CD4-positive, alpha-beta T cell treated with Interleukin-21 for 1 hour (primary cell): ENCODE results near the gene TMEM88.

Source experiments
- DNase-seq: peaks from one replicate; pipeline ENCODE4 v3.0.0-alpha.2; 2020

Gene TMEM88

DNA sequence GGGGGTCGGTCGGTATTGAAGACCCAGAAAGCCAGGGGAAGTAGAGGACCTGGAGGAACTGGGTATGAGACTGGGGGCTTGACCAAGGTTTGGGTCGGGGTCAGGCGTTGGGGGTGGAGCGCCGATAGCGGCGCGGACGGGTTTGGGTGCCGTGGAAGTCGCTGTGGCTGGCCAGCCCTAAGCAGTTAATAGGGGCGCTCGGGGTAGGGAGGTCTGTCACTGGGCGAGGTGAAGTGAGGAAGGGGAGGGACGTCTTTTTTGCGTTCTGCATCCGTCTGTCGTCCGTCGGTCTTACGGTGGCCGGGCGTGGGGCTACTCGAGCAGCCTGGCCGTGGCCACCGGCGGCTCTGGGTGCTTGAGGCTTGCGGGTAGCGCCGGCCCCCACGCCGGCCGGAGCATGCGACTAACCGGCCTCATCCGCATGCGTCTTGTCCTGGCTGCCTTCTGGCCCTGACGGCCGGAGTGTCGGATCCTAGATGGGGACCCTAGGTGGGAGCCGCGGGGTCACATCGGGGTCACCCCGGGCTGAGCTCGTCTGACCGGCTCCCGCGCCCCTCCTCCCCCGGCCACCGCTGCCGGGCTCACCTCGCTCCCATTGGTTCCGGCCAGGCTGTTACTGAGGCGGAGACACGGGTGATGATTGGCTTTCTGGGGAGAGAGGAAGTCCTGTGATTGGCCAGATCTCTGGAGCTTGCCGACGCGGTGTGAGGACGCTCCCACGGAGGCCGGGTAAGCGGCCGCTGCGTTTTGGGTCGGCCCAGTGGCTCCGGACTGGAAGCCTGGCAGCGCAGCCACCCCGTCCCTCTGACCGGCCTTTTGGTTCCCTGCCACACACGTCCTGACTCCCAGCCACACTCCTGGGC is 10.3 kb upstream of the TMEM88 start:
- DNase-seq, result peak; percentile 93

DNA sequence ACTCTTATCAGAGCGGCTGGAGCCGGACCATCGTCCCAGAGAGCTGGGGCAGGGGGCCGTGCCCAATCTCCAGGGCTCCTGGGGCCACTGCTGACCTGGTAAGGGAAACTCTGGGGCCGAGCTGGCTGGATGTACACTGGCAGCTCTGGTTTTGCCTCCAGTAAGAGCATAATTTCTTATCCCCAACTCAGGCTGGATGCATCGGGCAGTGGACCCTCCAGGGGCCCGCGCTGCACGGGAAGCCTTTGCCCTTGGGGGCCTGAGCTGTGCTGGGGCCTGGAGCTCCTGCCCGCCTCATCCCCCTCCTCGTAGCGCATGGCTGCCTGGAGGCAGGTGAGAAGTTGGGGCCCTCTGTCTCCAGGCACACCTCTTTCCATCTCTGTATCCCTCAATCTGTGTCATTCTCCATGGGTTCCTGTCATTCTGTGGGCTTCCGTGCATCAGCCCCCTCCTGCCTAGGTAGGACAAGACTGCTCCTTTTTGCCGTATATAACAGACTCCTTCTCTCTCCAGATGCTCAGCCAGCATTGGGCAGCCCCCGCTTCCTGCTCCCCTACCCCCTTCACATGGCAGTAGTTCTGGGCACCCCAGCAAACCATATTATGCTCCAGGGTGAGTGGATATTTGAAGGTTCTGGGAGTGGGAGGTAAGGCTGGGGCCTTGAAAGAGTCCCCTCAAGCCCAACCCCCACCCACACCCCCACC is 9.4 kb upstream of the TMEM88 start:
- DNase-seq, result peak; percentile 17

DNA sequence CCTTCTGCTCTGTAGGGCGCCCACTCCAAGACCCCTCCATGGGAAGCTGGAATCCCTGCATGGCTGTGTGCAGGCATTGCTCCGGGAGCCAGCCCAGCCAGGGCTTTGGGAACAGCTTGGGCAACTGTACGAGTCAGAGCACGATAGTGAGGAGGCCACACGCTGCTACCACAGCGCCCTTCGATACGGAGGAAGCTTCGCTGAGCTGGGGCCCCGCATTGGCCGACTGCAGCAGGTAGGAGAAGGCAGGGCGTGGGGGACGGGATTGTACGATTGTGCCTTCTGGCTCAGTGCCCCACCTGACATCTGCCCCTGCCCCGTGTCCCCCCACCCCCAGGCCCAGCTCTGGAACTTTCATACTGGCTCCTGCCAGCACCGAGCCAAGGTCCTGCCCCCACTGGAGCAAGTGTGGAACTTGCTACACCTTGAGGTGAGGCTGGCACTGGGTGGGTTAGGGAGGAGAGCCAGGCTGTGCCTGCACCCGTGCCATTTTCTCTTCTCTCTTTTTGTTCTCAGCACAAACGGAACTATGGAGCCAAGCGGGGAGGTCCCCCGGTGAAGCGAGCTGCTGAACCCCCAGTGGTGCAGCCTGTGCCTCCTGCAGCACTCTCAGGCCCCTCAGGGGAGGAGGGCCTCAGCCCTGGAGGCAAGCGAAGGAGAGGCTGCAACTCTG is 8.7 kb upstream of the TMEM88 start:
- peak; percentile 10 for DNase-seq

DNA sequence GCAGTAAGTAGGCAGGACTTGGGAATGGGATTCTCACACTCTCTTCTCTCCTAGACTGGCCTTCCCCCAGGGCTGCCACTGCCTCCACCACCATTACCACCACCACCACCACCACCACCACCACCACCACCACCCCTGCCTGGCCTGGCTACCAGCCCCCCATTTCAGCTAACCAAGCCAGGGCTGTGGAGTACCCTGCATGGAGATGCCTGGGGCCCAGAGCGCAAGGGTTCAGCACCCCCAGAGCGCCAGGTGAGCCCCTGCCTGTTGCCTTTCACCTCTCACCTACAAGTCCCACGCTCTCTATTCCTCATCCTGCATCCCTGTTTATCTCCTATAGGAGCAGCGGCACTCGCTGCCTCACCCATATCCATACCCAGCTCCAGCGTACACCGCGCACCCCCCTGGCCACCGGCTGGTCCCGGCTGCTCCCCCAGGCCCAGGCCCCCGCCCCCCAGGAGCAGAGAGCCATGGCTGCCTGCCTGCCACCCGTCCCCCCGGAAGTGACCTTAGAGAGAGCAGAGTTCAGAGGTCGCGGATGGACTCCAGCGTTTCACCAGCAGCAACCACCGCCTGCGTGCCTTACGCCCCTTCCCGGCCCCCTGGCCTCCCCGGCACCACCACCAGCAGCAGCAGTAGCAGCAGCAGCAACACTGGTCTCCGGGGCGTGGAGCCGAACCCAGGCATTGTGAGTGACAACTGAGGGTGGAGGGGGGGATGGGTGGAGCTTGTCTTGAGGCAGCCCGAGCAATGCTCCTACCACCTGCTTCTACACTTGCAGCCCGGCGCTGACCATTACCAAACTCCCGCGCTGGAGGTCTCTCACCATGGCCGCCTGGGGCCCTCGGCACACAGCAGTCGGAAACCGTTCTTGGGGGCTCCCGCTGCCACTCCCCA is 7.9 kb upstream of the TMEM88 start:
- peak; percentile 25 for DNase-seq

DNA sequence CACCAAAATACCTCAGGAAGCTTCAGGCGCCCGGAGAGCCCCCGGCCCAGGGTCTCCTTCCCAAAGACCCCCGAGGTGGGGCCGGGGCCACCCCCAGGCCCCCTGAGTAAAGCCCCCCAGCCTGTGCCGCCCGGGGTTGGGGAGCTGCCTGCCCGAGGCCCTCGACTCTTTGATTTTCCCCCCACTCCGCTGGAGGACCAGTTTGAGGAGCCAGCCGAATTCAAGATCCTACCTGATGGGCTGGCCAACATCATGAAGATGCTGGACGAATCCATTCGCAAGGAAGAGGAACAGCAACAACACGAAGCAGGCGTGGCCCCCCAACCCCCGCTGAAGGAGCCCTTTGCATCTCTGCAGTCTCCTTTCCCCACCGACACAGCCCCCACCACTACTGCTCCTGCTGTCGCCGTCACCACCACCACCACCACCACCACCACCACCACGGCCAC is 6.7 kb upstream of the TMEM88 start:
- no peak for DNase-seq

DNA sequence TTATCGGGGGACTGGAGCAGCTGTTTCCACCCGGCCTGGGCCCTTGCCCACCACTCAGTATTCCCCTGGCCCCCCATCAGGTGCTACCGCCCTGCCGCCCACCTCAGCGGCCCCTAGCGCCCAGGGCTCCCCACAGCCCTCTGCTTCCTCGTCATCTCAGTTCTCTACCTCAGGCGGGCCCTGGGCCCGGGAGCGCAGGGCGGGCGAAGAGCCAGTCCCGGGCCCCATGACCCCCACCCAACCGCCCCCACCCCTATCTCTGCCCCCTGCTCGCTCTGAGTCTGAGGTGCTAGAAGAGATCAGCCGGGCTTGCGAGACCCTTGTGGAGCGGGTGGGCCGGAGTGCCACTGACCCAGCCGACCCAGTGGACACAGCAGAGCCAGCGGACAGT is 6.1 kb upstream of the TMEM88 start:
- DNase-seq, result no peak

DNA sequence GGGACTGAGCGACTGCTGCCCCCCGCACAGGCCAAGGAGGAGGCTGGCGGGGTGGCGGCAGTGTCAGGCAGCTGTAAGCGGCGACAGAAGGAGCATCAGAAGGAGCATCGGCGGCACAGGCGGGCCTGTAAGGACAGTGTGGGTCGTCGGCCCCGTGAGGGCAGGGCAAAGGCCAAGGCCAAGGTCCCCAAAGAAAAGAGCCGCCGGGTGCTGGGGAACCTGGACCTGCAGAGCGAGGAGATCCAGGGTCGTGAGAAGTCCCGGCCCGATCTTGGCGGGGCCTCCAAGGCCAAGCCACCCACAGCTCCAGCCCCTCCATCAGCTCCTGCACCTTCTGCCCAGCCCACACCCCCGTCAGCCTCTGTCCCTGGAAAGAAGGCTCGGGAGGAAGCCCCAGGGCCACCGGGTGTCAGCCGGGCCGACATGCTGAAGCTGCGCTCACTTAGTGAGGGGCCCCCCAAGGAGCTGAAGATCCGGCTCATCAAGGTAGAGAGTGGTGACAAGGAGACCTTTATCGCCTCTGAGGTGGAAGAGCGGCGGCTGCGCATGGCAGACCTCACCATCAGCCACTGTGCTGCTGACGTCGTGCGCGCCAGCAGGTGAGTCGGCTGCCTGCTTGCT is 5.6 kb upstream of the TMEM88 start:
- no peak for DNase-seq

DNA sequence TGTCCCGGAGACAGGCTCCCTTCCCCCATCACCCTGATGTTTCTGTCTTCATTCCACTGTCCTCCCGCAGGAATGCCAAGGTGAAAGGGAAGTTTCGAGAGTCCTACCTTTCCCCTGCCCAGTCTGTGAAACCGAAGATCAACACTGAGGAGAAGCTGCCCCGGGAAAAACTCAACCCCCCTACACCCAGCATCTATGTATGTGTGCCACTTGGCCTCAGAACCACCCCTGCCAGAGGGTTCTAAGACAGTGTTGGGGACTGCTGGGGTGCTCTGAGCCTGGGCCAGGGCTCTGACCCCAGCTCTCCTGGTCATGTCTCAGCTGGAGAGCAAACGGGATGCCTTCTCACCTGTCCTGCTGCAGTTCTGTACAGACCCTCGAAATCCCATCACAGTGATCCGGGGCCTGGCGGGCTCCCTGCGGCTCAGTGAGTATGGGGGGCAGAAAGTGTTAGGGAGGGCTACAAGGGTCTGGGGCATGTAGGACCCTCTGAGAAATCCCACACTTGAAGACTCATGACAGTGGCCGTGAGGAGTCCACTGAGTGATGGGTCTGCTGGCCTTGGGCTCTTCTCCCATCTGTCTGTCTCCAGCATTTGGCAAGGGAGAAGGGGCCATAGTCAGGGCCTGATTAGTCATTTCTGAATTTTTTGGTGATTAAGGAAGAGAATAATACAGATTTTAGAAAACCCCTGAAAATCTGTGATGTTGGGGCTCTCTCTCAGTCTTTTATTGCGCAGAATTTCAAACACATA is 4.9 kb upstream of the TMEM88 start:
- peak; percentile 20 for DNase-seq

DNA sequence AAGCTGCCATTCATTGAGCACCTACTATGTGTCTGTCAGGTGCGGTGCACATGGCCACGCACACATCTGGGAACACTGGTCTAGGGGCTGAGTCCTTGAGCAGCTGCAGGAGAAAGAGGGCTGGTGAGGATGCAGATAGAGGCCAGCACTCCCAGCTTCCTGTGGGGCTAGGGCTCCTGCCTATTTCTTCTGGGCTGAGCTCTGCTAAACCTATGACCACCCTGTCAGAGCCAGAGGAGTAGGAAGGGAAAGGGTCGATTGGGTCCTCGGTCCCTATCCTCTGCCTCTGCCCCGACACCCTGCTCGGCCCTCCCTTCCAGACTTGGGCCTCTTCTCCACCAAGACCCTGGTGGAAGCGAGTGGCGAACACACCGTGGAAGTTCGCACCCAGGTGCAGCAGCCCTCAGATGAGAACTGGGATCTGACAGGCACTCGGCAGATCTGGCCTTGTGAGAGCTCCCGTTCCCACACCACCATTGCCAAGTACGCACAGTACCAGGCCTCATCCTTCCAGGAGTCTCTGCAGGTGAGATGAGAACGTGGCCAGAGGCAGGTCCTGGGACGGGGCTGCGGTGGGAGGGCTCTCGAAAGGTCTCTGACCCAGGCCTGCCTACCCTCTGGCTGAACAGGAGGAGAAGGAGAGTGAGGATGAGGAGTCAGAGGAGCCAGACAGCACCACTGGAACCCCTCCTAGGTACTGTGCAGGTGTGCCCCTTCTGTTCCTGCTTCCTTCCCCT is 4.0 kb upstream of the TMEM88 start:
- no peak for DNase-seq

DNA sequence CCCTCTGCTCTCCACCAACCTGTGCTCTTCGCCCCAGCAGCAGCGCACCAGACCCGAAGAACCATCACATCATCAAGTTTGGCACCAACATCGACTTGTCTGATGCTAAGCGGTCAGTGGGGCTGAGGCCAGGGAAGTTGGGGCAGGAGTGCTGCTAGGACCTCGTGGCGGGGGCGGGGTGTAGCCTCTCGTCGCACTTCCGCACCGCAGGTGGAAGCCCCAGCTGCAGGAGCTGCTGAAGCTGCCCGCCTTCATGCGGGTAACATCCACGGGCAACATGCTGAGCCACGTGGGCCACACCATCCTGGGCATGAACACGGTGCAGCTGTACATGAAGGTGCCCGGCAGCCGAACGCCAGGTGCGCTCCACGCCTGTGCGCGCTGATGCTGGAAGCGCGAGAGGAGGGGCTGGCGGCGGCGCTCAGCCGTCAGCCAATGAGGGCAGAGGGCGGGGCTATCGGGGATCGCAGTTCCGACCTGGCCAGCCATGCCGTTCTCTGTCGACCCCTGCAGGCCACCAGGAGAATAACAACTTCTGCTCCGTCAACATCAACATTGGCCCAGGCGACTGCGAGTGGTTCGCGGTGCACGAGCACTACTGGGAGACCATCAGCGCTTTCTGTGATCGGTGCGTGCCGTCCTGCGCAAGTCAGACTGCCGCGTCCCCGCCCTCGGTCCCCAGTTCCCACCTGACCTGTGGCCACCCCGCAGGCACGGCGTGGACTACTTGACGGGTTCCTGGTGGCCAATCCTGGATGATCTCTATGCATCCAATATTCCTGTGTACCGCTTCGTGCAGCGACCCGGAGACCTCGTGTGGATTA is 3.2 kb upstream of the TMEM88 start:
- peak; percentile 94 for DNase-seq

DNA sequence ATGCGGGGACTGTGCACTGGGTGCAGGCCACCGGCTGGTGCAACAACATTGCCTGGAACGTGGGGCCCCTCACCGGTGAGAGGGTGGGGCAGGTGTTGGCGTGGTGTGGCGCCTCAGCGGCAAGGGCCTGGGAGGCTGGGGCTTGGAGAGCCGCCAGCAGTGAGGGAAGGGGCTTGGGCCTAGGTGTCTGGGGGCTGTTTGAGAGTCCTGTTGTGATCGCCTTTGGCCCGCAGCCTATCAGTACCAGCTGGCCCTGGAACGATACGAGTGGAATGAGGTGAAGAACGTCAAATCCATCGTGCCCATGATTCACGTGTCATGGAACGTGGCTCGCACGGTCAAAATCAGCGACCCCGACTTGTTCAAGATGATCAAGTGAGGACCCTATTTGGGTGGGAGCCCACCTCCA is 2.6 kb upstream of the TMEM88 start:
- no peak for DNase-seq

DNA sequence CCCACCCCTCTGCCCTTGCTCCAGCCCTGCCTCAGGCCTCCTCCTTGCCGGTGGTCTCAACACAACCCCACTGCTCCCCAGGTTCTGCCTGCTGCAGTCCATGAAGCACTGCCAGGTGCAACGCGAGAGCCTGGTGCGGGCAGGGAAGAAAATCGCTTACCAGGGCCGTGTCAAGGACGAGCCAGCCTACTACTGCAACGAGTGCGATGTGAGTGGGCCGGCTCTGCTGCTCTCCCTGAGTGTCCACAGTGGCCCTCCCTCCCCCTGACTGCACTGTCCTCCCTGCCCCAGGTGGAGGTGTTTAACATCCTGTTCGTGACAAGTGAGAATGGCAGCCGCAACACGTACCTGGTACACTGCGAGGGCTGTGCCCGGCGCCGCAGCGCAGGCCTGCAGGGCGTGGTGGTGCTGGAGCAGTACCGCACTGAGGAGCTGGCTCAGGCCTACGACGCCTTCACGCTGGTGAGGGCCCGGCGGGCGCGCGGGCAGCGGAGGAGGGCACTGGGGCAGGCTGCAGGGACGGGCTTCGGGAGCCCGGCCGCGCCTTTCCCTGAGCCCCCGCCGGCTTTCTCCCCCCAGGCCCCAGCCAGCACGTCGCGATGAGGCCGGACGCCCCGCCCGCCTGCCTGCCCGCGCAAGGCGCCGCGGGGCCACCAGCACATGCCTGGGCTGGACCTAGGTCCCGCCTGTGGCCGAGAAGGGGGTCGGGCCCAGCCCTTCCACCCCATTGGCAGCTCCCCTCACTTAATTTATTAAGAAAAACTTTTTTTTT is 1.8 kb upstream of the TMEM88 start:
- DNase-seq, result peak; percentile 29

DNA sequence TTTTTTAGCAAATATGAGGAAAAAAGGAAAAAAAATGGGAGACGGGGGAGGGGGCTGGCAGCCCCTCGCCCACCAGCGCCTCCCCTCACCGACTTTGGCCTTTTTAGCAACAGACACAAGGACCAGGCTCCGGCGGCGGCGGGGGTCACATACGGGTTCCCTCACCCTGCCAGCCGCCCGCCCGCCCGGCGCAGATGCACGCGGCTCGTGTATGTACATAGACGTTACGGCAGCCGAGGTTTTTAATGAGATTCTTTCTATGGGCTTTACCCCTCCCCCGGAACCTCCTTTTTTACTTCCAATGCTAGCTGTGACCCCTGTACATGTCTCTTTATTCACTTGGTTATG is 1.2 kb upstream of the TMEM88 start:
- DNase-seq, result peak; percentile 20

DNA sequence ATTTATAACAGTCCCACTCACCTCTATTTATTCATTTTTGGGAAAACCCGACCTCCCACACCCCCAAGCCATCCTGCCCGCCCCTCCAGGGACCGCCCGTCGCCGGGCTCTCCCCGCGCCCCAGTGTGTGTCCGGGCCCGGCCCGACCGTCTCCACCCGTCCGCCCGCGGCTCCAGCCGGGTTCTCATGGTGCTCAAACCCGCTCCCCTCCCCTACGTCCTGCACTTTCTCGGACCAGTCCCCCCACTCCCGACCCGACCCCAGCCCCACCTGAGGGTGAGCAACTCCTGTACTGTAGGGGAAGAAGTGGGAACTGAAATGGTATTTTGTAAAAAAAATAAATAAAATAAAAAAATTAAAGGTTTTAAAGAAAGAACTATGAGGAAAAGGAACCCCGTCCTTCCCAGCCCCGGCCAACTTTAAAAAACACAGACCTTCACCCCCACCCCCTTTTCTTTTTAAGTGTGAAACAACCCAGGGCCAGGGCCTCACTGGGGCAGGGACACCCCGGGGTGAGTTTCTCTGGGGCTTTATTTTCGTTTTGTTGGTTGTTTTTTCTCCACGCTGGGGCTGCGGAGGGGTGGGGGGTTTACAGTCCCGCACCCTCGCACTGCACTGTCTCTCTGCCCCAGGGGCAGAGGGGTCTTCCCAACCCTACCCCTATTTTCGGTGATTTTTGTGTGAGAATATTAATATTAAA is 638 bp upstream of the TMEM88 start:
- peak; percentile 12 for DNase-seq

DNA sequence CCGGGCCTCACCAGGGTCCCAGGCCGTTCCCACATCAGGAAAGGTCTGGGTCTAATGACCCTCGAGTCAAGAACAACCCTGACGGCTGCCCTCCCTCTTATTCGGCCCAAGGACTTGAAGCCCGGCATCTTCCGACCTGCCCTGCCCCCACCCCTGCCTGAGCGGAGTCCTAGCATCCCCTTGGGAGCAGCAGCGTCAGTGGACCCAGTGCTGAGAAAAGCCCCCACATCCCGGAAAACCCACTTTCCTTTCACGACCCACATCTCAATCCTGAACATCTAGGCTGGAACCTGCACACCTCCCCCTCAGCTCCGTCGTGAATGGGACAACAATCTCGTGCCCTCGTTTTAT is 769 bp downstream of the TMEM88 start:
- no peak for DNase-seq

DNA sequence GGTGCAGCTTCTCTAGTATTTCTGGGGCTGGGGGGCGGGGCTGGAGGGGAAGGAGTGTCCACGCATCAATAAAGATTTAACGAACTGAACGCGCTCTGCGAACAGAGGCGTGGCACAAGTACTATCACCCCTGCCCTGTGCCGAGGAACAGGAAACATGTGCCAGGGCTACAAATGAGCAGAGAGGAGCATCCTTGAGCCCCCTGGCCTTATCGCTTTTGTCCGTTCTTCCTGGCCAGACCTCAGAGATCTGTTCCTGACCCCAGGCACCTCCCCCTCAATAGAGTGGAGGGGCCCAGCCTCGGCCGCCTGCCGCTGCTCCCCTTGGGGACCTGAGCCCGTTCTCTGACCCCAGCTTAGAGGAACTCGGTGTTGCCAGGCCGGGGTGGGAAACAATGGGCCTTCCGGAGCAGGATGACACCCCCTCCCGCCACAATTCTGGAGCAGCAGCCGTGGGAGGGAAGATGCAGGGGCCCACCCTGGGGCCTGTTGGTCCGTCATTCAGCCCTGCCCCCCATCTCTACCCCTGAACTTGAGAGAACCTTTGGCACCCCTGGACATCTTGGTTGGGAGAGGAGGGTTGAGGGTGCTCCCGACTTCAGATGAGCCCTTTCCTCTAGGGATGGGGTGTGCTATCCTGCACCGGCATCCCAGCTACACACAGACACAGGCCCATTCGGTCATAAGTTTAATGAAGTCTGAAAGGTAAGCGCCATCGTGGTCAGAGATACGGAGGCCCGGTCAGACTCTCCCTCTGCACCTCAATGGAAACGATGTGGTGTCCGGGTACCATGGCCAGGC is 1.3 kb downstream of the TMEM88 start:
- DNase-seq, result peak; percentile 51
